GM21367 (cell line): ENCODE measurements around the gene SEPTIN10.
"Not testable (repeated sequence)": the region's sequence is repeated elsewhere in the genome, so short reads cannot be mapped to it uniquely, and the experiment has no call there.

Experiments used
- ATAC-seq: cut with Tn5 transposase; IDR thresholded peaks from one replicate; pipeline ENCODE4 v1.9.1; 2021; ENCODE audit not compliant: unreplicated experiment

The SEPTIN10 gene

GRCh38 chr2:109554758-109555157 lies 59.0 kb downstream of the SEPTIN10 start:
- ATAC-seq: no peak

GRCh38 chr2:109549016-109549590 lies 64.7 kb downstream of the SEPTIN10 start:
- no peak for ATAC-seq

- ATAC-seq: no peak
Observed at GRCh38 chr2:109547280-109547679, 66.5 kb downstream of the SEPTIN10 start.

- no peak for ATAC-seq
Observed at GRCh38 chr2:109545828-109546713, 67.7 kb downstream of the SEPTIN10 start.

- no peak for ATAC-seq
Observed at GRCh38 chr2:109542384-109542783, 71.4 kb downstream of the SEPTIN10 start.

GRCh38 chr2:109538546-109538945 lies 75.2 kb downstream of the SEPTIN10 start:
- no peak for ATAC-seq

GRCh38 chr2:109537565-109538222 lies 76.1 kb downstream of the SEPTIN10 start:
- ATAC-seq: no peak

- ATAC-seq: not testable (repeated sequence)
Observed at GRCh38 chr2:109536556-109536955, 77.2 kb downstream of the SEPTIN10 start.

- ATAC-seq: no peak
Observed at GRCh38 chr2:109535217-109535946, 78.4 kb downstream of the SEPTIN10 start.

- no peak for ATAC-seq
Observed at GRCh38 chr2:109533823-109534222, 79.9 kb downstream of the SEPTIN10 start.

GRCh38 chr2:109532728-109533076 lies 81.1 kb downstream of the SEPTIN10 start:
- no peak for ATAC-seq

GRCh38 chr2:109531896-109532727 lies 81.7 kb downstream of the SEPTIN10 start:
- no peak for ATAC-seq

- no peak for ATAC-seq
Observed at GRCh38 chr2:109531221-109531620, 82.5 kb downstream of the SEPTIN10 start.

- ATAC-seq: no peak
Observed at GRCh38 chr2:109530712-109531111, 83.1 kb downstream of the SEPTIN10 start.

- ATAC-seq: no peak
Observed at GRCh38 chr2:109529532-109530449, 84.0 kb downstream of the SEPTIN10 start.

- no peak for ATAC-seq
Observed at GRCh38 chr2:109528811-109529501, 84.8 kb downstream of the SEPTIN10 start.

GRCh38 chr2:109527846-109528705 lies 85.7 kb downstream of the SEPTIN10 start:
- no peak for ATAC-seq

GRCh38 chr2:109527079-109527478 lies 86.7 kb downstream of the SEPTIN10 start:
- no peak for ATAC-seq
